A172 (cell line): ENCODE data around the gene MED15. TPM values are rescaled to one million over a fixed set of nuclear protein-coding genes. Genes with fewer than 3 reads are reported as not detected.
"Not testable (repeated sequence)": the region's sequence is repeated elsewhere in the genome, so short reads cannot be mapped to it uniquely, and the experiment has no call there.

Source experiments
- DNase-seq: peaks from one replicate; pipeline ENCODE4 v3.0.0-alpha.2; 2015; ENCODE audit warnings: low spot score
- total RNA-seq: library from RNA; depleted of rRNA; stranded (reverse); fragments of >200 nt; shearing (Covaris generic); gene quantifications from 2 replicates; pipeline ENCODE4 v1.2.3, GENCODE V29; 2014

MED15 gene
- total RNA-seq, 1 experiment from 2014 or later: 24.7 TPM

- DNase-seq: no peak
Observed at GRCh38 chr22:20584029-20584871, 76.8 kb downstream of the MED15 start.

GRCh38 chr22:20584872-20585638 lies 77.6 kb downstream of the MED15 start:
- no peak for DNase-seq

- no peak for DNase-seq
Observed at GRCh38 chr22:20585639-20586402, 78.4 kb downstream of the MED15 start.

- no peak for DNase-seq
Observed at GRCh38 chr22:20586403-20586745, 79.0 kb downstream of the MED15 start.

- no peak for DNase-seq
Observed at GRCh38 chr22:20587206-20587958, 80.0 kb downstream of the MED15 start.

GRCh38 chr22:20588092-20588842 lies 80.9 kb downstream of the MED15 start:
- no peak for DNase-seq

- DNase-seq: no peak
Observed at GRCh38 chr22:20588843-20589581, 81.6 kb downstream of the MED15 start.

GRCh38 chr22:20589614-20590476 lies 82.4 kb downstream of the MED15 start:
- no peak for DNase-seq

GRCh38 chr22:20590477-20591294 lies 83.3 kb downstream of the MED15 start:
- no peak for DNase-seq

- no peak for DNase-seq
Observed at GRCh38 chr22:20591295-20591645, 83.9 kb downstream of the MED15 start.

- DNase-seq: no peak
Observed at GRCh38 chr22:20591660-20592310, 84.4 kb downstream of the MED15 start.

GRCh38 chr22:20594038-20594437 lies 86.6 kb downstream of the MED15 start:
- DNase-seq: not testable (repeated sequence)

GRCh38 chr22:20594486-20594885 lies 87.1 kb downstream of the MED15 start:
- not testable (repeated sequence) for DNase-seq

GRCh38 chr22:20595461-20595860 lies 88.1 kb downstream of the MED15 start:
- DNase-seq: no peak

GRCh38 chr22:20599117-20599516 lies 91.7 kb downstream of the MED15 start:
- DNase-seq: no peak

- DNase-seq: no peak
Observed at GRCh38 chr22:20600137-20600673, 92.8 kb downstream of the MED15 start.

GRCh38 chr22:20601308-20601707 lies 93.9 kb downstream of the MED15 start:
- no peak for DNase-seq
